Keratinocyte (primary cell): ENCODE data around the gene SWT1.

Experiments
- CTCF ChIP-seq, 3 experiments: IDR thresholded peaks in 1 of 3; conservative IDR thresholded peaks in 1 of 3; optimal IDR thresholded peaks in 1 of 3; 2 replicates in 2 of 3; 3 replicates in 1 of 3; pipeline versions ENCODE3 to v1.5.1; 2011; ENCODE audit warnings: low read length in 3 of 3, mild to moderate bottlenecking in 3 of 3, moderate library complexity in 2 of 3, control low read depth in 1 of 3, inconsistent platforms in 1 of 3; ENCODE audit not compliant: insufficient read depth in 2 of 3; ENCODE audit errors: extremely low read depth in 1 of 3
- EZH2 ChIP-seq: IDR thresholded peaks from one replicate; pipeline ENCODE4 v1.6.1; 2012; ENCODE audit warnings: inconsistent platforms, mild to moderate bottlenecking, low read length, moderate library complexity

- TF ChIP-seq CTCF (optimal IDR thresholded peaks at IDR 0.05 in 1 of 3, IDR thresholded peaks at IDR 0.05 in 1 of 3, conservative IDR thresholded peaks at IDR 0.05 in 1 of 3; ENCODE audit: extremely low read depth in 1 of 3, insufficient read depth in 2 of 3, low read length in 3 of 3) (no peak), EZH2 (no peak)
These were observed 123.6 kb downstream of the SWT1 start for GRCh38 chr1:185280589-185280988.
